ENCODE data around the gene FAM89B.
"Not testable (repeated sequence)": the region's sequence is repeated elsewhere in the genome, so short reads cannot be mapped to it uniquely, and the experiment has no call there.

Gene FAM89B

GRCh38 chr11:65556470-65557279 is 15.7 kb upstream of the FAM89B start:
- no peak for DNase-seq

DNA sequence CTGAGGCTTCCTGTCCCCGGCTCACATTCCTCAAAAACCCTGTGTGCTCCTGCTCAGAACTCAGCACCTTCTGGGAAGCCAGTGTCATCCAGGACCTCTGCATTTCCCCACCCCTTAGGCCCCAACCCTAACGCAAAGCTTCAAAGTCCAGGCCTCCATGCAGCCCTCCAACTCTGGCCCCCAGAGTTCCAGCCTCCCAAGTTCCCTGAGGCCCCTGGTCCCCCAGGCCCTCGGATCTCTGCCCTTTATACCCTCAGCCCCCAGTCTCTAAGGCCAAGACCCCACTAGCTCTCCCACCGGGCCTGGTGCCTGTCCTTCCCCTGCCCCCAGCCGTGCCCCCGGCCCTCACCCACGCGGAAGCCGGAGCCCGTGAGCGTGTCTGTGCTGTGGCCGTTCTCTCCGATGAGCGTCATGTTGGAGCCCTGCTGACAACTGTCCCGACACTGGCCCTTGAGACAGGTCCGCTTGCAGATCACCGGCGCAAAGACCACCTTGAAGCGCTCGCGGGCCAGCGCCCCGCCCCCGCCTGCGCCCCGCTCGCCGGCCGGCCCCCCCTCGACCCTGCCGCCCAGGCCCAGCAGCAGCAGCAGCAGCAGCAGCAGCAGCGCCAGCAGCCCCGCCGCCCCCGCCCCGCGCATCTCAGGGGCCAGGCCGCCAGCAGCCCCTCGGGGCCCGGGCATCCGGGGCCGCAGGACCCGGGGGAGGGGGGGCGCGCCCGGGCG is 14.9 kb upstream of the FAM89B start:
- DNase-seq = no peak

GRCh38 chr11:65558002-65558929 is 14.1 kb upstream of the FAM89B start, which contains the start of gene LTBP3:
LTBP3 (minus strand) TSS chr11:65558359; CDS start chr11:65557959, 400 bp downstream.
- peak; percentile 64 to 88 (median 76) for DNase-seq

GRCh38 chr11:65558930-65559509 is 13.3 kb upstream of the FAM89B start:
- DNase-seq = no peak

DNA sequence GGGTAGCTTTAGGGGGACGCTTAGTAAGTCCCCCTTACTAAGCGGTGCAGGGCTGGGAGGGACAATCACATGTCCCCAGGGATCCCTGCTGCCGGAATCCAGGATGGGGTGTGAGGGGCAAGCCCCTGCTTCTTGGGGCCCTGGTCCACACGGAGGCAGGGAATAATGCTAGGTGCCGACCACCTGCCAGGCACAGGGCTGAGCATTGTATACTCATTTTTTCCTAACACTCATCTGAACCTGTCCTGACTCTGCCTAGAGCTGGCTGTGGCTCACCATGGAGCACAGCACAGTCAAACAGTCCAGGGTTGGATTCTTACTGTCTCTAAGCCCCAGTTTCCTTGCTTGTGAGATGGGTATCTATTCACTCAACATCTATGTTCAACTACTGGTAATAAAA is 12.8 kb upstream of the FAM89B start:
- no peak for DNase-seq

DNA sequence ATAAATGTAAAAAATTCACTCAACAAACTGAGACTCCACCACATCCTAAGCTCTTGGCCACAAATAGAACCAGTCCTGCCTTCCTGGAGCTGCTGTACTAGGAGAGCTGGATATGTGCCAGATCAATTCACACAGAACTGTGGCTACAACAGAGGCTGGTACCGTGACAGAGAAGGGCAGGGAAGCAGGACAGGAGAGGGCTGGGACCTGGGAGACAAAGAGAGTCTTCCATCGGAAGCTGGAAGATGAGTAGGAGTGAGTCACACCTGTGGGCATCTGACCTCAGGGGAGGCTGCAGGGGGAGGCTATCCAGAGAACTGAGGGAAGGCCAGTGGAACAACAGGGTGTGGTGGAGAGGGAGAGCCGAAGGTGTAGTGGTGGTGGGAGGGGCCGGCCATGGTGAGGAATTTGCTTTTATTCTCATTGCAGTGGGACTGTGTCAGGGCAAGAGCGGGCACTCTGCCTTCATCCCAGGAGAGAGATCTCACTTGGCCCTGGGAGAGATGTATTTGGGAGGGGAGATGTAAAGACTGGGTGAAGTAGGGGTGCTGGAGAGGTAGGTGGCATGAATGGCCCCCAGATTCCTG is 12.3 kb upstream of the FAM89B start:
- DNase-seq = no peak

DNA sequence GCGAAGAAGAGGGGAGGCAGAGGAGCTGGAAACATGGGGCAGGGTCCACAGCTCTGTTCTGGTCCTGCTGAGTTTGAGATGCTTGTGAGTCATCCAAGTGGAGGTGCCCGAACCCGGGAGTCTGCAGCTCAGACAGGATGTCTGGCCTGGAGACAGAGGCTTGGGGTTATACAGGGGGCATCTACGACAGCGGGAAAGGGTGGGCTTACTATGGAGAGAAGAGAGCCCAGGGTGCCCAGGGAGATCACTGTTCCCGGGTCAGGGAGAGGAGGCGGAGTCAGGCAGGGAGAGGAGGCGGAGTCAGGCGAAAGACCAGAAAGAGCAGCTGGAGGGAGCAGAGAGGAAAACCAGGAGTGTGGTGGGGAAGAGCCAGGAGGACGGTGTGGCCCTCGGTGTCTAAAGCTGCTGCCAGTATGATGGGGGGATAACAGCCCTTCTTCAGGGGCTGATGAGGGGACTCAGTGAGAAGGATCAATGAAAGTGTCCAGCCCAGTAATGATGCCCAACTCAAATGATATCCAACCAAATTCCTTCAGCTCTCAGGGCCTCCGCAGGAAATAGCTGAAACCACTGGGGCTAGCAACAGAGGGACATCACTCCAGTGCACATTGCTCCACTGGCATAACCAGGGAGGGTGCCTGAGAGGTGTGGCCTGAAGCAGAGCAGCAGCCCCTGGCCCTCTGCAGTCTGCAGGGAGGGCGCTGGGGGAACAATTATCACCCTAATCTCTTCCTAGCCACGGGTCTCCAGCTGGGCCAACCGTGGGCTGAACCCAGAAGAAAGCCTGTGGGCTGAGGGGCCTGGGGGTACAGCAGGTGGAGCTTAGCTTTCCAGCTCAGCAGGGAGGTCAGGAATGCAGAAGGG is 11.6 kb upstream of the FAM89B start:
- no peak for DNase-seq

GRCh38 chr11:65562020-65562419 is 10.3 kb upstream of the FAM89B start:
- no peak for DNase-seq

DNA sequence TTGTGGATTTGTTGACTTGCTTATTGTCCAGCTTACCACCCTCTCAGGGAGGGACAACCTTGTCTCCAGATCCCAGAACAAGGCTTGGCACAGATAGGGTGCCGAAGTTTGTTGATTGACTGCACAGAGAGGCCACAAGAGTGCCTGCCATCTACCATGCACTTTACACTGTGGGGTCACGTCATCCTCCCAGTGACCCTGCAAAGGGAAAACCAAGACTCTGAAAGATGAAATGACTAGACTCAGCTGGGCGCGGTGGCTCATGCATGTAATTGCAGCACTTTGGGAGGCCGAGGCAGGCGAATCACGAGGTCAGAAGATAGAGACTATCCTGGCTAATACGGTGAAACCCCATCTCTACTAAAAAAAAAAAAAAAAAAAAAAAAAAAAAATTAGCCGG is 9.6 kb upstream of the FAM89B start:
- DNase-seq = no peak

DNA sequence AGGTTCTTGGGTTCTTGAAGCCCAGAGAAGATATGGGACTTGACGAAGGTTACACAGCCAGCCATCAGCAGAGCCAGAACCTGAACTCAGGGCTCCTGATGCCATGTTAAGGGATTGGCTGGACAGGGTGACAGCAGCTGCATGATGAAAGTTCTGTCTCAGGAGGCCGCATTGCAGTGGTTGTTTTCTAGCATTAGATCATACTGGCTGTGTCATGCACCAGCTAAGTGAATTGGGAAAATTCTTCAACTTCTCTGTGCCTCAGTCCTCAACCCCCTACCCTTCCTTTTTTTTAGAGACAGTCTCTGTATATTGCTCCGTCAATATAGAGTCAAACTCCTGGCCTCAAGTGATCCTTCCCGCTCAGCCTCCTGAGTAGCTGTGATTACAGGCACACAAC is 8.7 kb upstream of the FAM89B start:
- peak in 3 of 4 experiments; percentile 35 to 59 (median 52) for DNase-seq

DNA sequence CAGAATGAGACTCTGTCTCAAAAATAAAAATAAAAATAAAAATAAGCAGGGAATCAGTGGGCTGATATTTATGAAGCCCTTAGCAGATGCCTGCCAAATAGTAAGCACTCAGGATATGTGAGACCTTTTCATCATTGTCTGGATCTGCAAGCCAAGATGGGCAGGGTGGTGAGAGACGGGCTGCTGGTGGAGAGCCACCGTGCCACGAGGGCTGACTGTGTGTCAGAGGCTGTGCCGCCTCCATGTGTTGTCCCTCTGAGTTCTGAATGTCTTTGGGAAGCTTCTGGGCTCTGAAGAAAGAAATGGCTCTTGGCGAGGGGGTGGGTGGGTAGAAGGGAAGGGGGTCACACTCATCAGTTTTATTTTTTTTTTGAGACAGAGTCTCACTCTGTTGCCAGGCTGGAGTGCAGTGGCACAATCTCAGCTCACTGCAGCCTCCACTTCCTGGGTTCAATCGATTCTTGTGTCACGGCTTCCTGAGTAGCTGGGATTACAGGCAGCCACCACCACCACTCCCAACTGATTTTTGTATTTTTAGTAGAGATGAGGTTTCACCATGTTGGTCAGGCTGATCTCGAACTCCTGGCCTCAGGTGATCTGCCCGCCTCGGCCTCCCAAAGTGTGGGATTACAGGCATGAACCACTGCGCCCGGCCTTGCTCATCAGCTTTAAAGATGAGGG is 7.3 kb upstream of the FAM89B start:
- not testable (repeated sequence) for DNase-seq

DNA sequence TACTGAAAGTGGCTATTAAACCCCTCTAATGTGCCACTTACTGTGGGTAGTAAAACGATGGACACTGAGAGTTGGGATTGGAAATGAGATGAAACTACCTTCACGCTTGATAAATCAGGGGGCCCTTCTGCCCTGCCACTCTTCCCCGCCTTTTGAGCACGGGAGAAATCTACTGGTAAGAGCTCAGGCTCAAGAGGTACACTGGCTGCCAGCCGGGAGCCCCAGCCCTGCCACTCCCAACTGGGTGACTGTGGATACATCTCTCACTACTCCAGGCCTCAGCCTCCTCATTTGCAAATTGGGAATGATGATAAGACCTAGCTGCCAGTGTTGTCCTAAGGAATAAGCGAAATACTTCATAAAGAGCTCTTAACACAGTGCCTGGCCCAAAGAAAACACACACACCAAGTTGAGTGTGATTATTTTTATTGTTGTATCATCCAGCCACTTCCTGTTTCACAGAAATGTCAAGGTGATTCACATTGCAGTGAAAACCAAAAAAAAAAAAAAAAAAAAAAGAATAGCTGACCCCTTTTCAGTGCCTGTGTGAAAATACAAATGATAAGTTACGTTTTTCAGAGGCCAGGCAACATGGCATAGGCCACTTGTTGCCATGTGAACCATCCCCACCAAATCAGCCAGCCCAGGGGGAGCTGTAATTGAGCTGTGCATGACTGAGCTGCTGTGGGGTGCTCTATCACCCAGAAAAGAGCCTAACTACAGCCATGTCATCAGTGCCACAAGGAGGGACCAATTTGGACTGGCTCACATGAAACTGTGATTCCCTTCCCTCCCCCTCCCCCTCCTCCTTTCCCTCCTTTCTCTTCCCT is 6.5 kb upstream of the FAM89B start:
- no peak for DNase-seq

GRCh38 chr11:65569164-65569972 is 3.0 kb upstream of the FAM89B start:
- DNase-seq = no peak

DNA sequence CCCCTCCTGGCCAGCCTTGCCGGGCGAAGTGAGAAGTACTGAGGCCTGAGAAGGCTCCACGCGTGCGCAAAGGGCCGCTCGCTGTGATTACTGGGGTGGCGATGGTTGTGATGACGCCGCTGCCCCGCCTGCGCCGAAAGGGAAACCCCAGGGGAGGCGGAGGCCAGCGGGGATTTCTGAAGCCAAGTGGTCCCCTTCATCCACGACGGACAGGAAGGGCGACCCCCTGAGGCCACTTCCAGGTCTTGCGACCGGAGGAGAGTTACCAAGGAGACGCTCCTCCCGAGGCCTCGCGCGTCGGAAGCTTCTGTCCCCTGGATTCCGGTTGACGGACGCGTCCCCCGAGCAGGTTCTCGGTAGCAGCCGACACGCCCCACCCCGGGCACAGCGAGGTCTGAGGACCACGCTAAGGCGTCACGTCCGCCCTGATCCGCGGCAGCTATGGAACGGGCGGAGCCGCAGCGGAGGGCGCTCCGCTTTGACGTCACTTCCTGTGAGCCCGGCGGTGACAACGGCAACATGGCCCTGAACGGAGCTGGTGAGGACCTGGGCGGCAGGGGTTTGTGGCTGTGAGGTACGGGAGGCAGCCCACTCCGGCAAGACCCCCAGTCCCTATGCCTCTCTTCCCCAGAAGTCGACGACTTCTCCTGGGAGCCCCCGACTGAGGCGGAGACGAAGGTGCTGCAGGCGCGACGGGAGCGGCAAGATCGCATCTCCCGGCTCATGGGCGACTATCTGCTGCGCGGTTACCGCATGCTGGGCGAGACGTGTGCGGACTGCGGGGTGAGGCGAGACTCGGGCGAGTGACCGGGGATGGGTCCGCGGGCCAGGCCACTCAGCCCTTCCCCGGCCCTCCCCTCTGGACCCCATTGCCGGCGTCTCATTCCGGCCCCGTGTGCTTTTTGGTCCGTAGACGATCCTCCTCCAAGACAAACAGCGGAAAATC is 2.1 kb upstream of the FAM89B start, which contains the start of gene ZNRD2:
TSS of gene ZNRD2 (plus strand) at position 505 of the 946 bp plus-strand sequence. CDS start at position 520, 15 bp downstream.
- DNase-seq = peak; percentile 97 to 100 (median 99)

DNA sequence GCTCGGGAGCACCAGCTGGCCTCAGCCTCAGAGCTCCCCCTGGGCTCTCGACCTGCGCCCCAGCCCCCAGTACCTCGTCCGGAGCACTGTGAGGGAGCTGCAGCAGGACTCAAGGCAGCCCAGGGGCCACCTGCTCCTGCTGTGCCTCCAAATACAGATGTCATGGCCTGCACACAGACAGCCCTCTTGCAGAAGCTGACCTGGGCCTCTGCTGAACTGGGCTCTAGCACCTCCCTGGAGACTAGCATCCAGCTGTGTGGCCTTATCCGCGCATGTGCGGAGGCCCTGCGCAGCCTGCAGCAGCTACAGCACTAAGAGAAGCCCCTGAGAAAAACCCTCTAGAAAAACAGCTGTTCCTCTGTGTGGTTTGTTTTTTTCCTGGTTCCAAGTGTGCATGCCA is 918 bp upstream of the FAM89B start:
- no peak for DNase-seq

DNA sequence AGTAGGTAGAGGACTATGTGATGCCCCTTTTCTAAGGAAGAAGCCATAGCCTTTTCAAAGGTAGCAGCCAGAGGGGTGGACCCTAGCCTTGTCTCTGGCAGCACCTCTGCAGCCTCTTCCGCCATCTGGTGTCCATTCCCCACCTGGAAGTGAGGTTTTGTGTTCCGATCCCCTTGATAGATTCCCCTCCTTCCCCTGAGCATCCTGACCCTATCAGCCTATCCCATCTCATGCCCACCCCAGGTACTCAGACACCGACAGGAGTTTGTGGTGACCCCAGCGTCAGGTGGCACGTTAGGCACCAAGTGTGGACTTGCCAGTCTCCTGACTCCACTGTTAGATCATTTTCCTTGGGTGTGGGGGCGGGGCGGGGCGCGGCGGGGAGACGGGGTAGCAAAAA is 398 bp upstream of the FAM89B start:
- DNase-seq = peak in 1 of 4 experiments; percentile 23

GRCh38 chr11:65573391-65574079 is 1.2 kb downstream of the FAM89B start:
- DNase-seq = no peak

Measured in suppressor macrophage (primary cell).